ENCODE data around the gene THADA.

Gene THADA

DNA sequence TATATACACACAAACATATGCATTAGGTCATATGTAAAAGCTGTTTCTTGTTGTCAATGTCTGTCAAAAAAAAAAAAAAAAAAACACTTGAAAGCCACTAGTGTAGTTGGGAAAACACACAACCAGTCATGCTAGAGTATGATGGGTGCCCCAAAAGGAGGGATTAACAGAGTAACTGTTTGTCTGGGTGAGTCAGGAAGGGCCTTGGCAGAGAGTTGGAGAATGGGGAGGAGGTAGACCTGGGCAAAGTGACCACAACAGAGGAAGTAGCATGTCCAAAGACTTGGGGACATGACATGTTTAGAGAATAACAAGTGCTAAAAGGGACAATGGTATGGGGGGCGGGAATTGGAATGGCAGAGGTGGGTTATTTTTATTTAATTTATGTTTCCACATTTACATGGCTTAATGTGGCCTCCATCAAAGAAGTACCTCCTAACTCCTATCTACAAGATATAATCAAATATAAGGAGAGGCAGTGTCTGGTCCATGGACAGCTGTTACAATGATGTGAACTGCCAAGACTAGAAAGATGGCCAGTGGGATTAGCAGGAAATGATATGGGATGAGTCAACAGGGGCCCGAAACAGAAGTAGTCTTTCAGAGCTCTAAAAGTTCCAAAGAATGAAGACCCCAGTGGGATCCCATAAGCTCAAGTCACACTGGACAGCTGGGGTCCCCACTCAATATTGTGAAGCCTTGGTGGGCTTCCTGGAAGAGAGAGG is 269.6 kb downstream of the THADA start:
- DNase-seq (ENCODE audit: low read depth in 2 of 2) = no peak

DNA sequence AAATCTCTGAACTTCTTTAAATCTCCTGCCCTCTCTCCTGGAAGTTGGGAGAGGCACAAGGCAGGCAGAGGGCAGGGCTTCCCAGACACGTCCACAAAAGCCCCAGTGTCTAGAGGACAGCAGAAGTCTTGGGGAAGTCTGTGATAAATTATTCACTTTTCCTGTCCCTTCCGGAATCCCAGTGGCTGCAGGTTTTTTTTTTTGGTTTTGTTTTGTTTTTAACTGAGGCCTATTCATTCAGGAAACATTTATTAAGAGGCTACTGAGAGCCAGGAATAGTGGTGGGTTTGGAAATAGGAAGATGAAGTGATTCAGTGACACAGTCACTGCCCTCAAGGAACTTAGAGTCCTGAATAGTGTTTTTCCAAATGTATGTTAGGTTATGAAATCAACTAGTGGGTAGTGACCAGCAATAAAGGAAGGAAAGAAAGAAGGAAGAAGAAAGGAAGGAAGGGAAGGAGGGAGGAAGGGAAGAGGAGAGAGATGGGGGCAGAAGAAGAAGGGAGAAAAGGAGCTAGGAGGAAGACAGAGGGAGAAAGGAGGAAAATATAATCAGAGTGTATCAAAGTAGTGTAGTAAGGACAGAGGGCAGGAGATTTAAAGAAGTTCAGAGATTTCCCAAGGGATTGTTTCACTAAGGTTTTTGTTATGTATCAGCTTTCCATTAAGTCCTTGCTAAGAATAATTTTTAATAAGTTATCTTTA is 270.6 kb downstream of the THADA start:
- no peak for DNase-seq (ENCODE audit: low read depth in 2 of 2)

- DNase-seq (ENCODE audit: low read depth in 2 of 2) = no peak
These were observed 271.4 kb downstream of the THADA start for GRCh38 chr2:43324259-43325106.

DNA sequence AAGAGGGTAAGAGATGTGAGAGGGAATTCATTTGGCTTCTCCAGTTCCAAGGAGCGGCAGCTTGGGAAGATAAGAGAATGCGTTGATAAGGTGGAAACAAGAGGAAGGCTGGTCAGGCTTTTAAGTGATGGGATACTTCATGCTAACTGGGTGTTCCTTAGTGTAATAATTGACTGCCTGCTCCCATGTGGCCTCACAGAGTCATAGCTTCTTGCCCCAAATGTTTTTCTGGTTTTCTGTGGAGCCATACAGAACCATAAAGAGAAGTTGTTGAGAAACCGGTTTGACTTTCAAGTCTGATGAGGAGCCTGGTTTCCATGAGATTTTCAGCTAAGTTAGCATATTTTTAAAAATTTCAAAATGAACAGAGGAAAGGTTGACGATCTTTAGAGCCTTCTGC is 272.0 kb downstream of the THADA start:
- no peak for DNase-seq (ENCODE audit: low read depth in 2 of 2)

DNA sequence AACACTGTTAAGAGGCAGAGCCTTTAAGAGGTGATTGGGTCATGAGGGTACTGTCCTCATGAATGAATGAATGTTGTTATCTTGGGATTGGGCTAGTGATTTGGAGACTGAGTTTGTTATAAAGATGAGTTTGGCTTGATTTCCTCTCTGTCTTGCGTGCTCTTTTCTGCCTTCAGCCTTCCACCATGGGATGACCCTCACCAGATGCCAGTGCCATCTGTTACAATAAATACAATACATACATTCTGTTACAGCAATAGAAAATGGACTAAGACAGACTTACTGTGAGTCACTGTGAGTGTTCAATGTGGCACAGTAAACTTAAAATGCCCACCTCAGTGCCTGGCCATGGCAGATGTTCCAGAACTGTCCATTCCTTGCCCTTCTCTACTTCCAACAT is 274.4 kb downstream of the THADA start:
- no peak for DNase-seq (ENCODE audit: low read depth in 2 of 2)

DNA sequence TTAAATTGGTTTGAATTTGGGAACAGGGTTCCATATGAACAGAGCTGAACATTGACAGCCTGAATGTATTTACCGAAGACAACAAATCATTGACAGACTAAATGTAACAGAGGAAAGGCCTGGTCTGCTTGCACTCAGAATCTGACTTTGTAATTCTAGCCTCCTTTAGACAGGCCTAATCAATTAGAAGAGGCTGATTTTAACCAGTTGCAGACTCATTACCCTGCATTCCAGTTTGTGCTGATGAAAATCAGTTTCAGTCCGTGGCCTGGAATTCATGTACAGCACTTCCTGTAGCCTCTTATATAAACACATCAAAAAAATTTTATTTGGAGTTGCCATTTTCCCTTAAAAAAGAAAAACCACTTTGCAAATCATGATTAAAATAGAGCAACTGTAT is 276.3 kb downstream of the THADA start:
- no peak for DNase-seq (ENCODE audit: low read depth in 2 of 2)

DNA sequence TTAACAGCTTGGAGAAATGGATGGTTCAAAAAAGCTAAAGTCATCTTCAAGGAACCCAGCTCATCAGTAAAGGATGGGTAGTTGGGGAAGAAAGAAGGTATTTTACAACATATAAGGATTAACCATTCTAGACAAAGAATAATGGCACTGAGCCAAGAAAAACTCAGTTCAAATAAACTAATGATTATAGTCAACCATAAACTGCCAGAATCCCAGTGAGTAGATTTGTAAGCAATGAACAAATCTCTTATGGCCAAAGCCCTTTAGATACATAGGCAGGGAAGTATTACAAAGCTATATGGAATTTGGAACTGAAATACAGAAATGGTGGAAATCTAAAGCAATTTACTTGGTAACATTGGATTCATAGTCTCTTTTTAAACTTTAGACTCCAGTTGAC is 277.0 kb downstream of the THADA start:
- DNase-seq (ENCODE audit: low read depth in 2 of 2) = no peak

DNA sequence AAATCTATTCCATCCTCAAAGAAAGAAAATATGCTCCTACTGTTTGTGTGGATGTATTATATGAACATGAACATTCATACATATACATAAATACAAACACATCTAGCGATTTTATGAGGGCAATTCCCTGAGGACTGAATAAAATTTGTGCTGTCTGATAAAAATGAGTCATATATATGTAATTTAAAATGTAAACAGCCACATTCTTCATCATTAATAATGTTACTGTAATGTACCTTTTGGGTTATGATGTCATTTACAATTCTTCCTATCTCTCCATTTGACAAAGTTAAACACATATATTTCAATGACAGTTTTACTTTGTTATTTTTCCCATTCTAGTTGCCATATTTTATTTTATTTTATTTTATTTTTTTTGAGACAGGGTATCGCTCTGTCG is 278.2 kb downstream of the THADA start:
- DNase-seq (ENCODE audit: low read depth in 2 of 2) = no peak

DNA sequence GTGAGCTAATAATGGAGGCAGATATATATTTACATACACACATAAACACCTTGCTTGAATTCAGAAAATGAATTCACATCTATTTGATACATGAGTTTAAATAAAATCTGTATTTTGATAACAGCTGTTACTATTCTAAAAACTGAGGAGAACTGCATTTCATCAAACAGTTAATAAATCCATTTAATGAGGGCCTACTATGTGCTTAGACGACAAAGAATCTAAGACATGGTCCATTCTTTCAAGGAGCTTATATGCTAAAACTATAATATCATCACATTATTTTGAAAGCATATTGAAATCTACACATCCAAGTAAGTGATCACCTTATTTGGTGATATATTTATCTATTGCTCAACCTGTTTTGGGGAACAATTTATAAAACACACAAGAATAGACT is 278.6 kb downstream of the THADA start:
- DNase-seq (ENCODE audit: low read depth in 2 of 2) = no peak

DNA sequence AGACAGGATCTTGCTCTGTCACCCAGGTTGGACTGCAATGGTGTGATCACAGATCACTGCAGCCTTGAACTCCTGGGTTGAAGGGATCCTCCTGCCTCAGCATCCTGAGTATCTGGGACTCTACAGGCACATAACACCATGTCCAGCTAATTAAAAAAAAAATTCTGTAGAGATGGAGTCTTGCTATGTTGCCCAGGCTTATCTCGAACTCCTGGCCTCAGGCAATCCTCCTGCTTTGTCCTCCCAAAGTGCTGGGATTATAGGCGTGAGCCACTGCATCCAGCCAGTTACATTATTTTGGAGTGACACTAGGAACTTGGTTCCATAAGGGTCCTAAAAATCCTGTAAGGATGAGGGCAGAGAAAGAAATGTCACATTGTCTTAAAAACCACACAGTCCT is 280.4 kb downstream of the THADA start:
- DNase-seq (ENCODE audit: low read depth in 2 of 2) = no peak

DNA sequence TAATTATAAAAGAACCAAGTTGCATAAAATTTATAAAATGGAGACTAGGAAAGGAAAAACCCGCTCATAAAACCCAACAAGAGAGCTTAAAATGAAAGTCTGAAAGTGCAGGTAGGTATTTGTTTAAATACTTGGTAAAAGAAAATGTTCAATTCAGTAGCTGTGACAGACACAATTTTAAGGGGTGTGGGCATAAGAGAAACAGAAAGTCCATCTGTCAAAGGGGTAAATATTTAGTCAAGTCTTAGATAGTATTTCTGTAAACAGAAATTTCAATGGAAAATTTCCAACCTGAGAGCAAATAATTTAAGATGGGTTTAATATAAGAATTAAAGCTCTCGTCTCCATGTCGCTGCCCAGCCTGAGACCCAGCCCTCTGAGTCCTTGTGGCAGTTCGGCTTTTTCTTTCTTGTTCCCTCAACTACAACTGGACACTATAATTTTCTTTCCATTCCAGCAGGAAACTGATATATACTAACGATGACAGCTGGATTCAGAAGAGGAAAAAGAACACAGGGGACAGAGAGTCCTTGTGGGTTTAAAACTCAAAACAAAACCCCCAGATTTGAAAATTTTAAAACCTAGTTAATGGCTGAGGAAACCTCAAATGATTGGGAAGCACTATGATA is 281.4 kb downstream of the THADA start:
- no peak for DNase-seq (ENCODE audit: low read depth in 2 of 2)

- no peak for DNase-seq (ENCODE audit: low read depth in 2 of 2)
These were observed 282.2 kb downstream of the THADA start for GRCh38 chr2:43313642-43314017.

- DNase-seq (ENCODE audit: low read depth in 2 of 2) = no peak
These were observed 282.8 kb downstream of the THADA start for GRCh38 chr2:43312755-43313641.

GRCh38 chr2:43311276-43311675 is 284.6 kb downstream of the THADA start:
- no peak for DNase-seq (ENCODE audit: low read depth in 2 of 2)

DNA sequence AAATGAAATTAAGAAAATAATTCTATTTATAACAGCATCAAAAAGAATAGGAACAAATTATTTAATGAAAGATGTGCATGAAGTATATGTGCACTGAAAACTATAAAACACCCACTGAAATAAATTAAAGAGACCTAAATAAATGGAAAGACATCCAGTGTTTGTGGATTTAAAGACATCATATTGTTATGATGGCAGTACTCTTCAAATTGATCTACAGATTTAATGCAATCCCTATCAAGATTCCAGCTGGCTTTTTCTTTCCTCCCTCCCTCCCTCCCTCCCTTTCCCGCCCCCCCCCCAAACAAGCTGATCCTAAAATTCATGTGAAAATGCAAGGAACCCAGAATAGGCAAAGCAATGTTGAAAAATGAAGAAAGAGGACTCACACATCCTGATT is 285.9 kb downstream of the THADA start:
- DNase-seq (ENCODE audit: low read depth in 2 of 2) = no peak

GRCh38 chr2:43307973-43308372 is 287.9 kb downstream of the THADA start:
- no peak for DNase-seq (ENCODE audit: low read depth in 2 of 2)

DNA sequence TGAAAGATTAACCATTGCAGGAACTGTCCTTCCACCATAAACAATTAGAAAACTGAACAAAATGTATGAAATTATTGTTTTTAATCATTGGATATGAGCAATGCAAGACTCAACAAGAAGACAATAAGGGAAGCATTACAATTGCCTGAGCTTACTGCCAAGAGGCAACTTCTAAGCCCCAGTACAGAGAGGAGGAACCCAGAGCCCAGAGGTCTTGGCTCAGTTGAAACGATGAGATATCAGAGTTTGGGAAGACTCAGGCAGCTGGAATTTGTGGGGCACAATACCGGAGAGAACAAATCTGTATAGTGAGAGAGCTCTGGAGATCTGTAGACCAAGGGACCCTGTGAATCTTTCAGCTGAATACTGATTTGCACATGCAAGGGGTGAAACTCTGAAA is 288.8 kb downstream of the THADA start:
- no peak for DNase-seq (ENCODE audit: low read depth in 2 of 2)

GRCh38 chr2:43306197-43306596 is 289.6 kb downstream of the THADA start:
- no peak for DNase-seq (ENCODE audit: low read depth in 2 of 2)

DNA sequence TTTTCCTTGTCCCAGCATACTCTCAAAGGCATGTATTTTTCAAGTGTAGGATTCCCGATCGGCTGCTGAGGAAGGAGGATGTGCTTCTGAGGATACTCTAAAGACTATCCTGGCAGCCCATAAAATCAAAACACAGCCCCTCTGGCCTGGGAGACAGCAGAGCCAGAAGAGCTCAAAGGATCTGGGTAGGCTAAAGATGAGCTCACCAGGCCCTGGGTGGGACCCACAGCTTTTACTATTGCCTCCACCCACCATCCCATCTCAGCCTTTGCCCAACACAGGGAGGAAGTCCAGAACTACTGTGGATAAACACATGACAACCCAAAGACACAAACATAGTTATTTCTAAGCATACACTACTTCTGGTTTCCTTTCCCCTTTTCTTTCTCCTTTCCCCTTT is 290.3 kb downstream of the THADA start:
- no peak for DNase-seq (ENCODE audit: low read depth in 2 of 2)

DNA sequence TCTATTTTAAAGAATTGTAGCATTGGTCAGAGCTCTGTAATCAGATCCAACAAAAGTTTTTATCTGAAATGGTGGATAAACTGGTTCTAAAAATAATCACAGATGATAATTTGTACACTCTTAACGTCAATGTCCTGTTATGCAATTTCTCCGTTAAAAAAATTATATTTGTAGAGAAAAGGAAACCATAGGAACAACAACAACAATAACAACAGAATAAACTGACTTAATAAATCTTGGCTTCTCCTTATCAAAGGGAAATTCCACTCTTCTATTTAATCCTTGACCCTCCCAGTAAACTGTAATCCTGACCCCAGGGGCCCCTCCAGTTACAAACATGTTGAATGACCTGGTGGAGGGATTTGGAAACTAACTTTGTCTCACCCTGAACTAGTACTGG is 290.8 kb downstream of the THADA start:
- no peak for DNase-seq (ENCODE audit: low read depth in 2 of 2)

DNA sequence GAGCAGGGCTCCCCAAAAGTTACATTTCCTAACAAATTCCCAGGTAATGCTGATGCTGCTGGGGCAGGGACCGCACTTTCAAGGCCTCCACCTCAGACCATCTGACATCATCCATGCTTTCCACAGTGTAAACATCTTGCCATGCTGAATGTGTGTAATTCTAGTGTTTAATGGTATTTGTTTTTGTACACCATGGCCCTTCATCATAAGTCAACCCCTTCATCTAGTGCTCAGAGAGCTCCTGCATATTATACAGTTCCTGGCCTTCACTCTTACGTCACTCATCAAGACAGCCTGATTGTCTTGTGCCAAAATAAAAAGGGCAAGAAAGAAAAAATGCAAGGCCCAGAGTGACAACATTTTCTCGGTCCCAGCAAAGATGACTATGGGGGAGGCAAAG is 291.9 kb downstream of the THADA start:
- no peak for DNase-seq (ENCODE audit: low read depth in 2 of 2)

All from stimulated activated CD8-positive, alpha-beta memory T cell treated with anti-CD3 and anti-CD28 coated beads, Interleukin-7, amount 100 ng/mL, for 4 hours (primary cell).